Activated CD4-positive, alpha-beta T cell treated with anti-CD3 and anti-CD28 coated beads, Interleukin-10, Interleukin-2, amounts not matched to agents 100 ng/mL and 50 ng/mL, durations not matched to agents 16 hours and 8 hours (primary cell): ENCODE measurements around the gene AATF.

Experiments used
- DNase-seq: peaks from one replicate; pipeline ENCODE4 v3.0.0-alpha.2; 2020

Gene AATF

DNA sequence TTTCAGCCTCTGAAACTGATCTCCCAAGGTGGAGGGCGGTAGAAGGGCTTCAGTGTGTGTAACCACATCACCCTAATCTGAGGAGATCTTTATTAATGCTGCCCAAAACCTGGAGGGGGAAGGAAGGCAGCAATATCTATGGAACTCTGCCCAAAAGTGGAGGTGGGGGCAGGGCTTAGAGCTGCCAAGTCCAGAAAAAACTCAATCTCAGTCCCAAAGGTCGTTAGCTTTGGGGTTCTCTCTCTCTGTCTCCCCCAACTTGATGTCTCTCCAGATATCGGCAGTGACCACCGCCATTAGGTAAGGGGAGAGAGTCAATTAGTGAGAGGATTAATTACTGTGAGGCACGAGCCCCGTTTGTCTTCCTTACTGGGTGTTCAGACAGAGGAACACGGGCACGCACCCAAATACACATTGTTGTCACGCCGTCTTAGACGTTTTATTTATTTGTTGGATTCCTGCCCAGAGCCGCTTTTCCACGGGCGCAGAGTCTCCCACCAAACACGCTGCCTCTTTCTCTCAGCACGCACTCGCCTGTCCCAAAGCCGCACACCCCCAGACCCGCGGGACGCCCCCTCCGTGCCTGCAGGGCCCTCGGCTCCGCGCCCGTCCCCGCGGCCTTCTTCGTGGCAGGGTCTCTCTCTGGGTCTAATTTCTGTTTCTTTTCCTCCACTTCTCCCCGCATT lies 16.9 kb upstream of the AATF start:
- no peak for DNase-seq

DNA sequence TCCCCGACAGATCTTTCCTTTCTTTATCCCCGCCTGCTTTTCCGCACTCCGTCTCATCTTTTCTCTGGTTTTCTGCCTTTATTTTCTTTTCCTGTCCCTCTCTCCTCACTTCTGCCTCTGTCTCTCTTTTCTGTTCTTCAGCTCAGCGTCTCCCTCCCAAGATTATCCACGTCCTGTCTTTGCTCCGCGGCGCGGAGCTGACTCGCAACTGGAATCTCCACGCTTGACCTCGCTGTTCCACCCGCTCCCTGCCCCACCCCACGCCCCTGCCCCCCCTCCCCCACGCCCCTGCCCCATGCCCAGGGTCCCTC lies 16.4 kb upstream of the AATF start:
- no peak for DNase-seq

GRCh38 chr17:36932694-36933511 lies 15.9 kb upstream of the AATF start:
- DNase-seq = no peak

DNA sequence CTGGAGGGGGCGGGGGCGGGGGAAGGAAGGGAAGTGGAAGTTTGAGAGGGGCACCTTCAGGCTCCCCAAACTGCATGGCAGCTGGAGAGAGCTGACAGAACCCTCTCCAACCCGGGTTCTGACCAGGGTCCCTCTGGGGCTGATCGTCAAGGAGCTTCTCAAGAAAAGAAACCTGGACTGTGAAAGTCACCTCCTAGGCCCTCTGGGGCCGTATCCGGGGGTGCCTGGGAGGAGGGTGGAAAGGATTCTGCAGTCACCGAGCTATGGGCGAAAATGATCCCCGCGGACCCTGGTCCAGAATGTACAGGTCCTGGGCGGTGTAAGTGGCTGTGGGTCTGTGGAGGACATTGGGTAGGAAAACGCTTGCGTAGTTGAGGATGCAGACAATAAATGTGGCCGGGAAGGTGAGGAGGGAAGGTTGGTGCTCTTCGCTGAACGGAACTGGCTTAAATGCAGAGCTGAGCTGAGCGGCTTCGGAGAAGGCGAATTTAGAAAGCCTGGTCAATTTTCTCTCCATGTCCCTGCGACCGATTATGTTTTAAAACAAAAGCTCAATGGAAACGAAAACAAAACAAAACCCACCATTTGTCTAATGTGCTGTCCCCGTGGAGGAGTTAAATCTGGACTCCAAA lies 15.1 kb upstream of the AATF start:
- no peak for DNase-seq

DNA sequence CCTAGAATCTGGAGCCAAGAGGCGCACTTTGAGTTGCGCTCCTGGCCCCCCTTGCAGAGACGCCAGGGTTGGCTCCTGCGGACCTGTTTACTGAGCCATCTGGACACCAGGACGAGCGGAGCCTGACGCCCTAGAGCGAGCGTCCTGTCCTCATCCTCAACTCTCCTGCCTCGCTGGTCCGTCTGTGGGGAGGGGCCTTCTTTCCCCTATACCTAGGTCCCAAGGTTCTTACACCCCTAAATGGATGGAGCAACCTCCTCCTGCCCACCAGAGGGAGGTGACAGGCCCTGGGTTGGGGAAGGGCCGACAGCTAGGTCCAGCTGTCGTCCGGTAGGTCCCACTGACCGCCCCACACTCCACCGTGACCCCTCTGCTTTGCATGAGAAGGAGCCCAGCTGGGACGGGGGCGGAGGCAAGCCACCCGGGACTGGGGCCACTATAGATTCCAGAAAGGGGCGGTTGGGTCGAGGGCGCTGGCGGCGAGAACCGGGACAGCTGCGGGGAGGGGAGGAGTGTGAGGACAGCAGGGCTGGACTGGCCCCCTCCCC lies 14.5 kb upstream of the AATF start:
- DNase-seq = no peak

DNA sequence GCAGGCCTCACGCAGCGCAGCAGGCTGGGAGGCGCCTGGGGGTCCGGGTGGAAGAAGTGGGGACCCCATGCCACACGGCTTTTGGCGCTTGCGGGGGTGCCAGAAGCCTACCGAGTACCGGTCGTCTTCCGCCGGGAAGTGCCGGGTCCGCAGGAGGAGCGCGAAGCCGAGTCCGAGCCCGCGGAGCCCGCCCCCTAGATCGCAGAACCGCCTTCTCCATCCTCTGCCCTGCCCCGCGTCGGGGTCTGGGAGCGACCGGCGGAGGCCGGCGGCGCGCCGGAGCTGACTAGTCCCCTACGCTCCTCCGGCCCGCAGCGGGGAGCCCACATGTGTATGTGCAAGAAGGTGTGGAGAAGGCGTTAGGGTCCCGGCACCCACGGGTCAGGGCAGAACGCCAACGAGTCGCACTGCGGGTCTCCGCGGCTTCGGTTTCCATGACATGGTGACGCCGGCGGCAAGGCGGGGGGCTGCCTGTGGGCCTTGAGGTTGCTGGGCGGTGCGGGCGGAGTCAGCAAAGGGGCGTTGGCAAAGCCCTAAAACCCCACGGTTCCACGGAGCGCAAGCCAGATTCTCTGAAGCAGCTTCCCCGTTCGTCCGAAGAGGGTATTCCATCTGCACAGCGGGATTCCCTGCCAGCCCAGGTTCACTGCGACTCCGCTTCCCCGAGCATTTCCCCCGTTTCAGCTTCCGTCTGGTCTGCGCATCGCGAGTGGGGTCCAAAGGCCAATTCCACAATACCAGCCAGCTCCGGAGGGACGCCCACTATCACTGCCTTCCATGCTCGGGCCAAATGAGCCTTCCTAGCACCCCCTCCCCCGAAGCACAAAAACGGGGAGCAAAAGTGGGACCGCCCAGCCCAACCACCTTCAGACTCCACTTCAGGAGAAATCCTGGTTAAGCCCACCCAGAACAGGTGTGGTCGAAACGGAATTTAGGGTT lies 13.8 kb upstream of the AATF start:
- DNase-seq = no peak

DNA sequence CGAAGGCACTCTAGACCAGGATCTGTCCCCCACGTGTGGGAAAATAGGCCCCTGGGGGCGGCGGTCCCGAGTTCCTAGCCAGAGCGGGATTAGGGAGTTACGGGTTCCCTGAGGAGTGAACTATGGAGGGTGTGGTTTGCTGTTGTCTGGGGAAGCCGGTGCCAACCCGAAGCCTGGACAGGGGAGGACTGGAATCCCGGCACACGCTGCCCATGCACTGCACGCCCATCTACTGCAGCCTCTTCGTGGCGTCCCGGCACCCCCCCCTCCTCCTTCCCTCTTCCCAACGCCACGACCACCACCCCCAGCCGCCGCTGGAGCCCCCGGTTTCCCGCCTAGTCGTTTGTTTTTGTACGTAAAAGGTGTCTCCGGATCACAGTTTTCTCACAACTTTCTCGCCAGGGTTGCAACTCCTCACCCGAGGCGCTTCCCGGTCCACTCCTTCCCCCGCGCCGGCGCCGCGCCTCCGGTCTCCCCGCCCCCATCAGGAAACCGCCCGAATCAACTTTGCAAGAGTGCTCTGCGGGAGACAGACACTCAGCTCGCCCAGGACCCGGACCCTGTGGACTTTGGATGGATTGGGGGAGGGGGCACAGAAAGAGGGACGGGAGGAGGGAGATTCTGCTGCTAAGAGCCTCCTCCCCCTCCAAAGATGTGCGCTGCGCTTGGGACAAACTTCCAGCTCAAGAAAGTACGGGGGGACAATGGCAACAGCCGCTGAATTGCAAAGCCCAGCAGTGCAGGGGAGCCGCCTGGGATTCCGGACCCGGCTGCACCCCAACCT lies 12.9 kb upstream of the AATF start:
- no peak for DNase-seq

- no peak for DNase-seq
These were observed 12.2 kb upstream of the AATF start for GRCh38 chr17:36936455-36937000.

DNA sequence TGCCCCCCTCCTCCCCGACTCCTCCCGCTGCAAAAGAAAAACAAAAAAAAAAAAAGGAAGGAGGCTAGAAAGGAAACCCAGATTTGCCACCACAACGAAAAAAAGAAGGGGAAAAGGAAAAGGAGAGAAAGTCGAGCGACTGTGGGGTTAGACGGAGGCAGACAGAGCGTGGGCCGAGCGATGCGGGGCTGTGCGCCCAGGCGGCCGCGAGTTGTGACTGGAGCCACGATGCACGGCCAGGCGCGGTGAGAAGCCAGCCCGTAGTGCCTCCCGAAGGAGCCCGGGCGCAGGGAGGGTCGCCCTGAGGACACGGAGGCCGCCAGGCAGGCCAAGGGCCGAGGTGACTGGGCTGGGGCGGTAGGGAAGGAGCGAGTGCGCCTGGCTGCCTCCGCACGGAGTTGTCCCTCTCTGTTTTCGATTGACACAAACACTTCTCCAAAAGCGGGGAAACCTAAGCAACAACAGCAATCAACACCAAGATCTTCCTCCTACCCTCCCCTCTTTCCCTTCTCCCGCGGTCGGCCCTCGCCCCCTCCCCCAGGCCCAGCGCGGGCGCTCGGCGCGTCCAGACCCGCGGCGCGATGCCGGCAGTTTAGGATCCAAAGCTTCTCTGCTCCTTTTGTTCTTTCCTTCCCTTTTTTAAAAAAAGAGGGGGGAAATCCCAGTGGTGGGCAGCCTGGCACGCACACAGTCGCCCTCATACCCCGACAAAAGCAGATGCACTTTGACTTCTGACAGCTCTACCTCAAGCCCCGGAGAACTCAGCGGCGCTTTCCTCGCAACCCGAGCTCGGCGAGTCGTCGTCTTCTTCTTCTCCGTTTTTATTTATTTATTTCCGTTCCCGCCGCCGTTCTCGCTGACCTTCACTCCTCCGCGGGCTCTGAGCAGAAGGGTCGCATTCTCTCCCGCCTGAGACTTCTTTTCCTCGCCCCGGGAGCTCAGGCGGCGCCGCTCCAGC lies 11.5 kb upstream of the AATF start, which contains the start of gene LHX1:
LHX1 (plus strand) TSS at position 475 of the 958 bp plus-strand sequence. CDS start 723 bp downstream, outside the sequence.
- no peak for DNase-seq

- DNase-seq = no peak
These were observed 10.7 kb upstream of the AATF start for GRCh38 chr17:36937959-36938565.

GRCh38 chr17:36938566-36939051 lies 10.1 kb upstream of the AATF start:
- no peak for DNase-seq

- DNase-seq = no peak
These were observed 9.5 kb upstream of the AATF start for GRCh38 chr17:36939052-36939801.

DNA sequence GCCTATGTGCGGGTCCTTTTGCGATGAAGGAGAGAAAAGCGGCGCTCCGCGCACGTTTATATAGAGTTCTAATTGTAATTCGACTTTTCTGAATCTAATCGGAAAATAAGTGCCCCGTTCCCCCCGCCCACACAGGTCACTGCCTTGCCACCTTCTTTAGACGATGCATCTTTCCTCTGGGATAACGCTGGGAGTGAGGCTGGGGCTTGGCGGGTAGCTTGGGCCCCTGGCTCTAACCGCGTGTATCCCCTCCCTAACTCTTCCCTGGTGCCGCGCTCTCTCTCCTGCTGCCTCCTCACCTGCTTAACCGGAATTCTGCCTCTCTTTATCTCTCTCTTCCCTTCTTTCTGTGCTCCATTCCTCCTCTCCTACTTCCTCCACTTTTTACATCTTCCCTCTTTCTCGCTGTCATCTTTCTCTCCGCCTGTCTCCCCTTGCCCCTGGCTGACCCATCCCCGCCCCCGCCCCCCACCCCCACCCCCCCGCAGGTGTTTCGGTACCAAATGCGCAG lies 8.9 kb upstream of the AATF start:
- DNase-seq = no peak

DNA sequence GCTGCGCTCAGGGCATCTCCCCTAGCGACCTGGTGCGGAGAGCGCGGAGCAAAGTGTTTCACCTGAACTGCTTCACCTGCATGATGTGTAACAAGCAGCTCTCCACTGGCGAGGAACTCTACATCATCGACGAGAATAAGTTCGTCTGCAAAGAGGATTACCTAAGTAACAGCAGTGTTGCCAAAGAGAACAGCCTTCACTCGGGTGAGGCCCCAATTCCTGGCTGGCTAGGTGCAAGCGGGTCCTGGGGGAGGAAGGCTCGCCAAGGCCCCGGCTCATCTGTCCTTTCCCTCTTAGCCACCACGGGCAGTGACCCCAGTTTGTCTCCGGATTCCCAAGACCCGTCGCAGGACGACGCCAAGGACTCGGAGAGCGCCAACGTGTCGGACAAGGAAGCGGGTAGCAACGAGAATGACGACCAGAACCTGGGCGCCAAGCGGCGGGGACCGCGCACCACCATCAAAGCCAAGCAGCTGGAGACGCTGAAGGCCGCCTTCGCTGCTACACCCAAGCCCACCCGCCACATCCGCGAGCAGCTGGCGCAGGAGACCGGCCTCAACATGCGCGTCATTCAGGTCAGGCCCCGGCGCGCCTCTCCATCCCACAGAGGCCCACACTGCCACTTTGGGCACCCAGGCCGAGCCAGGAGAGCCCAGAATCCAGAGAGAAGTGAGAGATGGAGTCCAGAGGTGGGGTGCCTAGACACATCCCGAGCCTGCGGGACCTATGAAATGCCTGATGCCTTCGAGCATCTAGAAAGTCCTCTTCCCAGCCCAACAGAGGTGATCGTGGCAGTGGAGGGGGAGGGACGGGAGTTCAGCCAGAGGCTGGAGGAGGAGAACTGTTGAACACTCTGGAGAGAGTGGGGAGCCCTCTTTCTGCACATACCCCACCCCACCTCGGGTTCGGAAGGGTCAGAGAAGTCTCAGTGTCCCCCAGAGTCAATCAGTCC lies 8.2 kb upstream of the AATF start:
- no peak for DNase-seq

- DNase-seq = no peak
These were observed 7.3 kb upstream of the AATF start for GRCh38 chr17:36941265-36942010.

GRCh38 chr17:36942019-36942599 lies 6.6 kb upstream of the AATF start:
- DNase-seq = no peak
